Mesothelial cell of epicardium (in vitro differentiated cells): ENCODE measurements around the gene RAD51B. TPM values are rescaled to one million over a fixed set of nuclear protein-coding genes. Genes with fewer than 3 reads are reported as not detected.

Source experiments
- DNase-seq, 2 experiments: peaks; one replicate each; pipeline ENCODE4 v3.0.0; 2021; ENCODE audit warnings: low spot score in 2 of 2; ENCODE audit not compliant: unreplicated experiment in 2 of 2
- H3K27ac Mint-ChIP-seq: 2 replicates; pipeline ENCODE4 v1.8.0; 2021; ENCODE audit warnings: mixed read lengths
- H3K27me3 Mint-ChIP-seq: 2 replicates; pipeline ENCODE4 v1.8.0; 2021; ENCODE audit warnings: low read depth, mixed read lengths
- H3K36me3 Mint-ChIP-seq: 2 replicates; pipeline ENCODE4 v1.8.0; 2021; ENCODE audit warnings: mixed read lengths
- H3K4me1 Mint-ChIP-seq: 2 replicates; pipeline ENCODE4 v1.8.0; 2021; ENCODE audit warnings: mixed read lengths
- H3K4me3 Mint-ChIP-seq: 2 replicates; pipeline ENCODE4 v1.8.0; 2021; ENCODE audit warnings: mild to moderate bottlenecking, moderate library complexity, mixed read lengths
- H3K9me3 Mint-ChIP-seq: 2 replicates; pipeline ENCODE4 v1.8.0; 2021; ENCODE audit warnings: mixed read lengths
- CTCF ChIP-seq: fragments of 200-600 bp; sonication (generic); IDR thresholded peaks from one replicate; pipeline ENCODE4 v1.5.0; 2021; ENCODE audit warnings: antibody characterized with exemption; ENCODE audit not compliant: unreplicated experiment
- total RNA-seq: library from RNA; stranded (reverse); gene quantifications from 3 replicates; pipeline ENCODE4 v1.2.1, GENCODE V29; 2021

RAD51B gene
- total RNA-seq, 1 donor from 2014 or later = 34.7 TPM

GRCh38 chr14:67973436-67973835, 153.9 kb downstream of the RAD51B start:
- DNase-seq = no peak
- no peak overlapping the region for H3K27ac Mint-ChIP-seq
- peaks cover 6% of the 10 kb centered on the region for H3K36me3 Mint-ChIP-seq
- H3K4me1 Mint-ChIP-seq = peaks cover 70% of the 10 kb centered on the region
- H3K9me3 Mint-ChIP-seq = peaks cover 5% of the 10 kb centered on the region
- no peaks in the 10 kb centered on the region for H3K27me3 Mint-ChIP-seq
- no peak overlapping the region for H3K4me3 Mint-ChIP-seq
- TF ChIP-seq CTCF = no peak

GRCh38 chr14:67975470-67975869, 155.9 kb downstream of the RAD51B start:
- no peaks in the 10 kb centered on the region for H3K27me3 Mint-ChIP-seq
- no peak for DNase-seq
- no peak overlapping the region for H3K4me3 Mint-ChIP-seq
- peak overlapping the region; percentile 47 for H3K27ac Mint-ChIP-seq
- H3K36me3 Mint-ChIP-seq = no peaks in the 10 kb centered on the region
- no peak for TF ChIP-seq CTCF
- no peaks in the 10 kb centered on the region for H3K9me3 Mint-ChIP-seq
- peaks cover 76% of the 10 kb centered on the region for H3K4me1 Mint-ChIP-seq

GRCh38 chr14:67977434-67978034, 158.0 kb downstream of the RAD51B start:
- no peak for TF ChIP-seq CTCF
- peaks cover 58% of the 10 kb centered on the region for H3K4me1 Mint-ChIP-seq
- peak overlapping the region; percentile 93 for H3K27ac Mint-ChIP-seq
- no peak for DNase-seq
- no peaks in the 10 kb centered on the region for H3K27me3 Mint-ChIP-seq
- no peaks in the 10 kb centered on the region for H3K9me3 Mint-ChIP-seq
- H3K4me3 Mint-ChIP-seq = no peak overlapping the region
- H3K36me3 Mint-ChIP-seq = no peaks in the 10 kb centered on the region

GRCh38 chr14:67978749-67979148, 159.2 kb downstream of the RAD51B start:
- H3K9me3 Mint-ChIP-seq = no peaks in the 10 kb centered on the region
- DNase-seq = no peak
- H3K4me3 Mint-ChIP-seq = no peak overlapping the region
- H3K27me3 Mint-ChIP-seq = no peaks in the 10 kb centered on the region
- TF ChIP-seq CTCF = no peak
- peak overlapping the region; percentile 87 for H3K27ac Mint-ChIP-seq
- H3K4me1 Mint-ChIP-seq = peaks cover 53% of the 10 kb centered on the region
- H3K36me3 Mint-ChIP-seq = no peaks in the 10 kb centered on the region

GRCh38 chr14:67982711-67983608, 163.4 kb downstream of the RAD51B start:
- H3K4me3 Mint-ChIP-seq = no peak overlapping the region
- TF ChIP-seq CTCF = no peak
- peak overlapping the region; percentile 21 for H3K27ac Mint-ChIP-seq
- H3K4me1 Mint-ChIP-seq = peaks cover 45% of the 10 kb centered on the region
- H3K9me3 Mint-ChIP-seq = peaks cover 3% of the 10 kb centered on the region
- H3K27me3 Mint-ChIP-seq = no peaks in the 10 kb centered on the region
- peaks cover 1% of the 10 kb centered on the region for H3K36me3 Mint-ChIP-seq
- no peak for DNase-seq
